HG02885 (cell line): ENCODE results near the gene CORO2A.
"Not testable (repeated sequence)": the region's sequence is repeated elsewhere in the genome, so short reads cannot be mapped to it uniquely, and the experiment has no call there.

ENCODE experiments used
- ATAC-seq: cut with Tn5 transposase; IDR thresholded peaks from one replicate; pipeline ENCODE4 v1.9.1; 2021; ENCODE audit warnings: mild to moderate bottlenecking; ENCODE audit not compliant: unreplicated experiment, poor library complexity

Gene CORO2A

GRCh38 chr9:98174502-98174918 lies 17.9 kb downstream of the CORO2A start:
- not testable (repeated sequence) for ATAC-seq

- ATAC-seq, result no peak
Measured at GRCh38 chr9:98173181-98173580, 19.3 kb downstream of the CORO2A start.

GRCh38 chr9:98172604-98173003 lies 19.8 kb downstream of the CORO2A start:
- ATAC-seq, result no peak

GRCh38 chr9:98171176-98171925 lies 21.1 kb downstream of the CORO2A start:
- ATAC-seq, result no peak

GRCh38 chr9:98168941-98169488 lies 23.4 kb downstream of the CORO2A start:
- peak; percentile 99 for ATAC-seq

GRCh38 chr9:98168153-98168780 lies 24.2 kb downstream of the CORO2A start:
- no peak for ATAC-seq

- ATAC-seq, result no peak
Measured at GRCh38 chr9:98164912-98165311, 27.5 kb downstream of the CORO2A start.

GRCh38 chr9:98162613-98163012 lies 29.8 kb downstream of the CORO2A start:
- ATAC-seq, result no peak

- ATAC-seq, result no peak
Measured at GRCh38 chr9:98161851-98162250, 30.6 kb downstream of the CORO2A start.

GRCh38 chr9:98159790-98160189 lies 32.6 kb downstream of the CORO2A start:
- no peak for ATAC-seq

- ATAC-seq, result no peak
Measured at GRCh38 chr9:98159301-98159700, 33.1 kb downstream of the CORO2A start.

- no peak for ATAC-seq
Measured at GRCh38 chr9:98158071-98158831, 34.2 kb downstream of the CORO2A start.

GRCh38 chr9:98157372-98157771 lies 35.1 kb downstream of the CORO2A start:
- ATAC-seq, result no peak

- no peak for ATAC-seq
Measured at GRCh38 chr9:98154678-98155077, 37.8 kb downstream of the CORO2A start.

- no peak for ATAC-seq
Measured at GRCh38 chr9:98152526-98152925, 39.9 kb downstream of the CORO2A start.

GRCh38 chr9:98150721-98151120 lies 41.7 kb downstream of the CORO2A start:
- ATAC-seq, result no peak

GRCh38 chr9:98150164-98150563 lies 42.3 kb downstream of the CORO2A start:
- ATAC-seq, result no peak

GRCh38 chr9:98149422-98149821 lies 43.0 kb downstream of the CORO2A start:
- ATAC-seq, result no peak

GRCh38 chr9:98148486-98148885 lies 44.0 kb downstream of the CORO2A start:
- ATAC-seq, result no peak

- no peak for ATAC-seq
Measured at GRCh38 chr9:98147582-98147981, 44.9 kb downstream of the CORO2A start.
